Uterus (tissue), 4 donors: ENCODE measurements around the gene CDC73. TPM values are rescaled to one million over a fixed set of nuclear protein-coding genes. Genes with fewer than 3 reads are reported as not detected.
"Not testable (repeated sequence)": the region's sequence is repeated elsewhere in the genome, so short reads cannot be mapped to it uniquely, and the experiment has no call there.

Experiments
- DNase-seq, 2 donors: peaks; one replicate each; pipeline ENCODE4 v3.0.0-alpha.2; 2019 to 2020
- H3K27ac ChIP-seq, 2 donors: fragments of 200-600 bp; sonication (generic); 1 replicate in 1 of 2; 2 replicates in 1 of 2; pipeline ENCODE4 v1.5.1; 2016 to 2018
- H3K27me3 ChIP-seq, 2 donors: fragments of 200-600 bp; sonication (generic); one replicate each; pipeline ENCODE4 v1.5.1; 2018 to 2019; ENCODE audit warnings: control low read depth in 1 of 2
- H3K36me3 ChIP-seq, 2 donors: fragments of 200-600 bp; sonication (generic); one replicate each; pipeline ENCODE4 v1.5.1; 2019; ENCODE audit warnings: control low read depth in 1 of 2
- H3K4me1 ChIP-seq, 2 donors: fragments of 200-600 bp; sonication (generic); one replicate each; pipeline ENCODE4 v1.5.1; 2018 to 2019; ENCODE audit warnings: control low read depth in 1 of 2
- H3K4me3 ChIP-seq, 2 donors: fragments of 200-600 bp; sonication (generic); 1 replicate in 1 of 2; 2 replicates in 1 of 2; pipeline ENCODE4 v1.5.1; 2018 to 2019; ENCODE audit warnings: mild to moderate bottlenecking in 1 of 2
- H3K9me3 ChIP-seq, 2 donors: fragments of 200-600 bp; sonication (generic); one replicate each; pipeline ENCODE4 v1.5.1; 2019; ENCODE audit warnings: control low read depth in 1 of 2
- POLR2A ChIP-seq, 2 donors: fragments of 450-650 bp; IDR thresholded peaks; one replicate each; pipeline ENCODE4 v1.6.1; 2016; ENCODE audit warnings: antibody characterized with exemption in 2 of 2, mild to moderate bottlenecking in 1 of 2, moderate library complexity in 1 of 2
- intact Hi-C: fragments of 100-400 bp; cut with DNase I; formaldehyde crosslinking; loops from one replicate; pipeline ENCODE4 v1.15.1; 2023; ENCODE audit warnings: low total_unique reads
- total RNA-seq, 4 donors: library from RNA; depleted of rRNA in 3 of 4; stranded (reverse); fragments of >200 nt in 3 of 4; gene quantifications; one replicate each; pipeline versions ENCODE4 v1.1.0 to v1.2.4, GENCODE V29; 2014 to 2023
- TF ChIP-seq, protein P1 (sequence below), 4 experiments: fragments of 200-600 bp in 2 of 4; fragments of 450-650 bp in 2 of 4; sonication (generic) in 2 of 4; IDR thresholded peaks; one replicate each; pipeline ENCODE4 v1.5.1; 2016 to 2019; ENCODE audit warnings: antibody characterized with exemption in 4 of 4, mild to moderate bottlenecking in 2 of 4, moderate library complexity in 1 of 4
- donor health status: DM: yes; HTN: yes; CAD: no.

The CDC73 gene
- total RNA-seq, 4 donors from 2014 or later = 14.6 to 64.7 (median 56.0) TPM

DNA sequence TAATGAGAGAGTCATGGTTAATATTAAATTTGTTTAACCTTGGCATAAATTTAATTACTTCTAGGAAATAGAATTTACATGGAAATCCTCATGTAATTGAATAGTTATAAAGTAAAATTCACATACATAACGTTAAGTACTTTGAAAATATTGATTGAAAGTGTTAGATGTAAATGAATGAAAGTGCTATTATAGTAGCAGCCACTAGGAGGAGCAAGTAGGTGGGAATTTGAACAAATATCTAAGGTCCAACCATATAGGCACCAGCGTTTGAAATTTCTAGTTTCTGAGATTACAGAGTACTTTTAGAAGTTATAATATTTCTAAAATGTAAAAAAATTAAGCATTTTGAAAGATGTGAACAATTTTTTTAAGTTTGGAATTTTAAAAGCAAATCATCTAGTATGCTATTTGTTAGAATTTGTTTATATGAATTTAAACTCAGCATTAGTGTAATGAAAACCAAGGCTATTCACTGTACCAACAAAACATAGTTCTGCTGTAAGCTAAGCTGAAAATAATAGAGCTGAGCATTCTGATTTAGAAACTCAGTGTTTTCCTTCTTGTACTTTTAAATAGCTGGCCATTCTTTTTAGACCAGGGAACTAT is 61.3 kb downstream of the CDC73 start:
- no peak for DNase-seq
- H3K4me3 ChIP-seq = no peak overlapping the region
- H3K36me3 ChIP-seq = no peaks in the 10 kb centered on the region
- no peaks in the 10 kb centered on the region for H3K27me3 ChIP-seq
- H3K9me3 ChIP-seq = no peaks in the 10 kb centered on the region
- intact Hi-C loops = no loop called here
- peak overlapping the region in 1 of 2 donors; percentile 14 for H3K27ac ChIP-seq
- peaks cover 0 to 17% of the 10 kb centered on the region in 2 donors for H3K4me1 ChIP-seq
- TF ChIP-seq, protein P1, sequence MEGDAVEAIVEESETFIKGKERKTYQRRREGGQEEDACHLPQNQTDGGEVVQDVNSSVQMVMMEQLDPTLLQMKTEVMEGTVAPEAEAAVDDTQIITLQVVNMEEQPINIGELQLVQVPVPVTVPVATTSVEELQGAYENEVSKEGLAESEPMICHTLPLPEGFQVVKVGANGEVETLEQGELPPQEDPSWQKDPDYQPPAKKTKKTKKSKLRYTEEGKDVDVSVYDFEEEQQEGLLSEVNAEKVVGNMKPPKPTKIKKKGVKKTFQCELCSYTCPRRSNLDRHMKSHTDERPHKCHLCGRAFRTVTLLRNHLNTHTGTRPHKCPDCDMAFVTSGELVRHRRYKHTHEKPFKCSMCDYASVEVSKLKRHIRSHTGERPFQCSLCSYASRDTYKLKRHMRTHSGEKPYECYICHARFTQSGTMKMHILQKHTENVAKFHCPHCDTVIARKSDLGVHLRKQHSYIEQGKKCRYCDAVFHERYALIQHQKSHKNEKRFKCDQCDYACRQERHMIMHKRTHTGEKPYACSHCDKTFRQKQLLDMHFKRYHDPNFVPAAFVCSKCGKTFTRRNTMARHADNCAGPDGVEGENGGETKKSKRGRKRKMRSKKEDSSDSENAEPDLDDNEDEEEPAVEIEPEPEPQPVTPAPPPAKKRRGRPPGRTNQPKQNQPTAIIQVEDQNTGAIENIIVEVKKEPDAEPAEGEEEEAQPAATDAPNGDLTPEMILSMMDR (IDR thresholded peaks at IDR 0.05) = peak; percentile 55 to 72 (median 66)
- TF ChIP-seq POLR2A (IDR thresholded peaks at IDR 0.05) = no peak

DNA sequence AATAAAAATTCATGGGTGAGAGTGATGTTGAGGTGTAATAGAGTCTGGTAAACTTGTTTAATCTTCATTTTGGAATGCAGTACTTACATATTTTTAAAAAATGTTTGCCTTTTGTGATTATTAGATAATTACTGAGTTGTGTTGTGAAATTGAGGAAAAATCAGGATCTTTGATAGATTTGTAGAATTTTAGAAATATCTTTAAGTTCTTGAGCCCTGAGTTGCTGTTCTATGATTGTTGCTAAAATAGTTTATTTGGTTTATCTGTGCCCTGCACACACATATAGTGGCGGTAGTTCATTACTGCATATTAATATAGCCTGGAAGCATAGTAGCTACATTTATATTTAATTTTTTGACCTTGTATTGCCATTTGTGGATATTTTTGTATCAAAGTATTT is 62.9 kb downstream of the CDC73 start:
- H3K27ac ChIP-seq = no peak overlapping the region
- intact Hi-C loops = no loop called here
- DNase-seq = no peak
- no peaks in the 10 kb centered on the region for H3K9me3 ChIP-seq
- H3K4me1 ChIP-seq = peaks cover 0 to 17% of the 10 kb centered on the region in 2 donors
- TF ChIP-seq, protein P1 (IDR thresholded peaks at IDR 0.05) = no peak
- no peak for TF ChIP-seq POLR2A (IDR thresholded peaks at IDR 0.05)
- H3K36me3 ChIP-seq = no peaks in the 10 kb centered on the region
- no peaks in the 10 kb centered on the region for H3K27me3 ChIP-seq
- no peak overlapping the region for H3K4me3 ChIP-seq

DNA sequence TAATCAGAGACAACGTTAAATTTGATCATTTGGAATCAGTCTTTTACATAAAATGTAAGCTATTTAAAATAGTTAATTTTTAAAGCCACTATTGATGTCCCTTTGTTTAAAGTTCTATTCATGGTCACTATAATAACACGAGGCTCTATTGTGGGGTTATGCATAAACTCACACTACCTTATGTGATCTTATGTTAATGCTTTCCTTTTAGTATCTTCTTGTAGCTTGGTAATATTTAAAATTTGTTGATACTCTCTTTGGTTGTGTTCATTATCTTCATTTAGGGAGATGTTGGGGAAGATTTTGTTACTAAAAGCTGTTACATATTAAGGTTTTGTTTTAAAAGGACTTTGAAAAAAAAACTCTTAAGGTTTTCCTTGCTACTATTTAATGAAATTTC is 63.4 kb downstream of the CDC73 start:
- Histone ChIP-seq H3K27ac (no peak overlapping the region), H3K27me3 (no peaks in the 10 kb centered on the region), H3K36me3 (no peaks in the 10 kb centered on the region), H3K4me3 (no peak overlapping the region), H3K4me1 (peaks cover 0 to 17% of the 10 kb centered on the region in 2 donors), H3K9me3 (no peaks in the 10 kb centered on the region)
- intact Hi-C loops = no loop called here
- TF ChIP-seq, protein P1 (IDR thresholded peaks at IDR 0.05) = no peak
- no peak for TF ChIP-seq POLR2A (IDR thresholded peaks at IDR 0.05)
- DNase-seq = no peak

DNA sequence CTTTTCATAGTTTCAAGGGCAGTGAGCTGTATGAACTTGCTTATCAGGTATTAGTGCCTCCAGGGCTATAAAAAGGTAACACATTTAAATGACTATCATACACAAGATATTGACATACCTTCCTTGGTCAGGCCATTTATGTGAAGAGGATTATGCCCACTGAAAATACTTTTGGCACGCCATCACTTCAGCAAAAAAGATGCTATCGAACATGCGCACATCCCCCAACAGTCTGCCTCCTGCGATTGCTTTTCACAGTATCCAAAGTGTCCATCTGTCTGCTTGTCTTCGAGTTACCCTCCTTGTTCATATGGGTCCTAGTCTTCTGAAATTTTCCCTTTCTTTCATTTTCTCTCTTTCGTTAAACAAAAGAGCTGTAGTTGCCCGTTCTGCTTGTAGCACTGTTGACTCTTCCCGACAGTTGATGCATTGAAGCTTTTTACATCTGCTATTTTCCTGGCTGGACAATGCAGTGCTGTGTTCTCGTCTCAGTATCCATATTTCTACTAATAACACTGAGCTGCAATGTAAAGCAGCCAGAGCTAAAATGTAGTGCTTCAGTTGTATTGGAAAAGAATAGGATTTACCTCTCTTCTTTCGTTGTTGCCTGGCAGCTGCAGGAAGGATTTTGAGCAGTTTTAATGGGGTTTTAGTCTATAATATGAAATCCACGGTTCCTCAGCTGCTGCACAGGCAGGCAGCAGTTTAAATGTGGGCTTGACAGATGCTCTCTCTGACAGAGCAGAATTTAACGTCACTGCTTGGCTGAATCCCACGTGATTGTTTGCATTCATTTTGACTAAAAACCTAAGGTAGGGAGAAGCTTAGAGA is 64.3 kb downstream of the CDC73 start, which contains the start of gene B3GALT2:
Gene B3GALT2, minus strand, starts transcription at position 713 of the 831 bp plus-strand sequence. CDS start 5,051 bp downstream, outside the sequence.
- no peak for DNase-seq
- H3K27me3 ChIP-seq = no peaks in the 10 kb centered on the region
- H3K27ac ChIP-seq = peak within 1 kb of the TSS; percentile 21 to 35
- no peak for TF ChIP-seq POLR2A (IDR thresholded peaks at IDR 0.05)
- TF ChIP-seq, protein P1 (IDR thresholded peaks at IDR 0.05) = no peak
- H3K4me1 ChIP-seq = peaks cover 0 to 17% of the 10 kb centered on the region in 2 donors
- intact Hi-C loops = no loop called here
- no peaks in the 10 kb centered on the region for H3K36me3 ChIP-seq
- H3K4me3 ChIP-seq = peak within 1 kb of the TSS in 1 of 2 donors; percentile 32
- H3K9me3 ChIP-seq = no peaks in the 10 kb centered on the region

DNA sequence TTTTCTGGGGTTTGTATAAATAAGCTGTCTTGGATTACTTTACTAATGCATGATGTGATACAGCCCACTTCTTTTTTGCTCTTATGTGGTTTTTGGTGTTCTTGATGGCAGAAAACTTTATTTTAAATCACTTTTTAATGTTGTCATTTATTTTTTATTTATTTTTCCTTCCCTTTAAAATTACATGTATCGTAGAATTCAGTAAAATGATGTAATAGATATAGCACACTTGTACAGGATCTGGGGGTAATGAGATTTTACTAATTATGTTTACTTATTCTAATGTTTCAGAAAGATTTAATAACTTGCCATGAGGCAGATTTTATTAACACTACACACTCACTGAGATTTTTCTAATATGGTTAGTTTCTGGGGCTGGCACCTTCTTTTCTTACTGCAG is 65.3 kb downstream of the CDC73 start:
- DNase-seq = no peak
- no peak overlapping the region for H3K27ac ChIP-seq
- H3K27me3 ChIP-seq = no peaks in the 10 kb centered on the region
- no peak overlapping the region for H3K4me3 ChIP-seq
- H3K36me3 ChIP-seq = no peaks in the 10 kb centered on the region
- H3K9me3 ChIP-seq = no peaks in the 10 kb centered on the region
- TF ChIP-seq, protein P1 (IDR thresholded peaks at IDR 0.05) = no peak
- no peak for TF ChIP-seq POLR2A (IDR thresholded peaks at IDR 0.05)
- intact Hi-C loops = no loop called here
- peaks cover 0 to 17% of the 10 kb centered on the region in 2 donors for H3K4me1 ChIP-seq

DNA sequence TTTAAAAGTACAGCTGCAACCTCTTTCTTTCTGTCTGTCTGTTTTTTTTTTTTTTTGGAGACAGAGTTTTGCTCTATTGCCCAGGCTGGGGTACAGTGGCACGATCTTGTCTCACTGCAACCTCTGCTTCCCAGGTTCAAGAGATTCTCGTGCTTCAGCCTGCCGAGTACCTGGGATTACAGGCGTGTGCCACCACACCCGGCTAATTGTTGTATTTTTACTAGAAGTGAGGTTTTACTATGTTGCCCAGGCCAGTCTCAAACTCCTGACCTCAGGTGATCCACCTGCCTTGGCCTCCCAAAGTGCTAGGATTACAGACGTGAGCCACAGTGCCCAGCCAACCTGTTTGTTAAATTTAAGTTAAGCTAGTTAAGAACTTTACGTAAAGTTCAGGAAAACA is 67.1 kb downstream of the CDC73 start:
- H3K9me3 ChIP-seq, DNase-seq, H3K36me3 ChIP-seq, H3K27ac ChIP-seq, intact Hi-C loops, H3K4me3 ChIP-seq, H3K27me3 ChIP-seq: not testable (repeated sequence)
- H3K4me1 ChIP-seq = peaks cover 0 to 13% of the 10 kb centered on the region in 2 donors
